Measurements from ENCODE around the gene TOP1.

TOP1 gene

DNA sequence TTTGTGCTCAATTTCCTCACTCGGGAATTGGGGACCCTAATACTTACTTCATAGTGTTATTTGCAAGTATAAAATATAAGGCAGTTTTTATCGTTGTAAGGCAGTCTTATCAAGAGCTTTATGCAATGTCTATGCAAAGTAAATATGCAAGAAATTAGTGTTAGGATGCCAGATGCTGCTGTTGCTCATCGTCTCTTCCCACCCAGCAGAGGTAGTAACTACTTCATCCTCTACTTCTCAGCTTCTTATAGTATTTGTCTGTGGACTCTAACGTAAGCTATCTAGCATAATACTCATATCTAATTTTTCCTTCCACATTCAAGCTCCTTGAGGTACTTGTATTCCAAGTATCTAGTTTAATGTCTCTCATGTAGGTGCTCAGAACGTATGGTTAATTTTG lies 120.3 kb downstream of the TOP1 start:
- DNase-seq, result no peak

GRCh38 chr20:41150664-41151063 lies 122.0 kb downstream of the TOP1 start:
- DNase-seq, result no peak

DNA sequence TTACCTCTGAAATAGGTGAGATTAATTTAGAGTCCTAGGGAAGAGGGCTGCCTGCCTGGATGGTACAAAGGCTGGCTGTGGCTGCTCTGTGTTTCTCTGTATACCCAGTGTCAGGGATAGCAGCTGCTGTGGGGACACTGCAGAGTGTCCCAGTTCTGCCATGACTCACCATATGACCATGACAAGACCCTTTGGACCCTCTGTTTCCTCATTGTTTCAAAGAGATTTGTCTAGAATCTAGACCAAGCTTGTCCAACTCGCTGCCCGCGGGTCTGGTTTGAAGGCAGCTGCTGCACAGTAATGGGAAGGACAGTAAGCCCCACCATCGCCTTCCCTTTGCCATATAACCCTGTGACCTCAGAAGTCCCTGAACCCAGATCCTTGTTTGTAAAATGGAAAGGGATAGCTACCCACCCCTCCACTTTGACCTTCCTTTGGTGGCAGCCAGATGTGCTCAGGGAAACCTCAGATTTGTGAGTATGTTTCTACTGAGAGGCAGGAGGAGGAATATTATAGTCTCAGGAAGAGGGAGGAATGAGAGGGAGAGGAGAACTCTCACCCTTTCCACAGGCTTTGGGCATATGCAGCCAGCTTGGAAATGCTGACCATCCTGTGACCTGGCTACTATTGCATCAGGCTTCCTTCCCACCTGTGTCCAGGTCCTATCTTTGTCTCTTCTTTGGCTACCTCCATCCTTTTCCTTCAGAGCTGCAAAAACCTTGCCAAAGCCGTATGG lies 122.7 kb downstream of the TOP1 start:
- DNase-seq, result no peak

DNA sequence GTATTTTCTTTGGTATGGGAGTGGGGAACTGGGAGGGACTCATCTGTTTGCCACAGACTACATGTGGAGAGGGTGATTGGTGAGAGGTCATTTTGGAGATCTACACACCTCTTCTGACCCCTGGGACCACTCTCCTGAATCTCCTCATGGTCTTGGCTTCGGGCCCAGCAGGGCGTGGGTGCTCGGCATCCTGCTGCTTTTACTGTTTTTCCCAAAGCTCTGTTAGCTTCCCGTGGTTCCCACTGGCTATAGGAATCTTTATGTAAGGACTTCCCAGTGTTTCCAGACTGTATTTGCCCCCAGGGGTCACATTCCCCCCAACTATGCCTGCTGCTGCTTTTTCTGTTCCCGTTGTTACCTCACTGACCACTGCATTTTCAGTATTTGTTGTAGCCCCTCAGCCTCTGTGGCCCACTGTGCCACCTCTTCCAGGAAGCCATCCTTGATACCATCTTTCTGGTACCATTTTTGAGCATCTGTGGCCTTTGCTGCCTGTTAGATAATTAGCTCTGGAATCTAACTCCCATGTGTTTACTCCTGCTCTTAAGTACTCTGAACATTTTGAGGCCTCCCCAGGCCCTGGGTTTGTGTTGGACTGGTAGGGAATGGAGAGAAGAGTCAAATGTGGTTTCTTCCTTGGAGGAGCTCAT lies 123.6 kb downstream of the TOP1 start:
- no peak for DNase-seq

GRCh38 chr20:41154436-41155176 lies 126.0 kb downstream of the TOP1 start:
- DNase-seq, result no peak

GRCh38 chr20:41155261-41155660 lies 126.6 kb downstream of the TOP1 start:
- DNase-seq, result no peak

GRCh38 chr20:41158082-41158625 lies 129.5 kb downstream of the TOP1 start:
- DNase-seq, result no peak

DNA sequence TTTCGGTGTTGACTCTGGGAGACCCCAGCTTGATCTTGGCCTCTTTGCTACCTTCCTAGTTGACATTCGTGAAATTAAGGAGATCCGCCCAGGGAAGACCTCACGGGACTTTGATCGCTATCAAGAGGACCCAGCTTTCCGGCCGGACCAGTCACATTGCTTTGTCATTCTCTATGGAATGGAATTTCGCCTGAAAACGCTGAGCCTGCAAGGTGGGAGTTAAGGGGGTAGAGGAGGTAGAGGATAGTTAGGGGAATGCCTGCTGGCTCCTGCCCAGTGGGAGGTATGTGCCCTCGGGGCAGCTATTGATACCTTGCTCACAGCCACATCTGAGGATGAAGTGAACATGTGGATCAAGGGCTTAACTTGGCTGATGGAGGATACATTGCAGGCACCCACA lies 130.9 kb downstream of the TOP1 start:
- DNase-seq, result no peak

GRCh38 chr20:41160686-41161085 lies 132.1 kb downstream of the TOP1 start:
- DNase-seq, result no peak

- DNase-seq, result no peak
Observed at GRCh38 chr20:41161886-41162285, 133.3 kb downstream of the TOP1 start.

GRCh38 chr20:41162396-41162795 lies 133.8 kb downstream of the TOP1 start:
- DNase-seq, result no peak

DNA sequence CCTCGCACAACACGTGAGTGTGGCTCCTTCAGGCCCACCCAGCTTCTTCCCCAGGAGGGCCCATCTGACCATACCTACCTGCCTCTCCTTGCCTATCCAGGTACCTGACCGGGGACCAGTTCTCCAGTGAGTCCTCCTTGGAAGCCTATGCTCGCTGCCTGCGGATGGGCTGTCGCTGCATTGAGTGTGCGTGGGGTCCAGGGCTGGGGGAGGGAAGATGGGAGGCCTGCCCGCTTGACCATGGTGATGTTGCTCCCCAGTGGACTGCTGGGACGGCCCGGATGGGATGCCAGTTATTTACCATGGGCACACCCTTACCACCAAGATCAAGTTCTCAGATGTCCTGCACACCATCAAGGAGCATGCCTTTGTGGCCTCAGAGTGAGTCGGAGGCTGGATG lies 135.2 kb downstream of the TOP1 start:
- no peak for DNase-seq

DNA sequence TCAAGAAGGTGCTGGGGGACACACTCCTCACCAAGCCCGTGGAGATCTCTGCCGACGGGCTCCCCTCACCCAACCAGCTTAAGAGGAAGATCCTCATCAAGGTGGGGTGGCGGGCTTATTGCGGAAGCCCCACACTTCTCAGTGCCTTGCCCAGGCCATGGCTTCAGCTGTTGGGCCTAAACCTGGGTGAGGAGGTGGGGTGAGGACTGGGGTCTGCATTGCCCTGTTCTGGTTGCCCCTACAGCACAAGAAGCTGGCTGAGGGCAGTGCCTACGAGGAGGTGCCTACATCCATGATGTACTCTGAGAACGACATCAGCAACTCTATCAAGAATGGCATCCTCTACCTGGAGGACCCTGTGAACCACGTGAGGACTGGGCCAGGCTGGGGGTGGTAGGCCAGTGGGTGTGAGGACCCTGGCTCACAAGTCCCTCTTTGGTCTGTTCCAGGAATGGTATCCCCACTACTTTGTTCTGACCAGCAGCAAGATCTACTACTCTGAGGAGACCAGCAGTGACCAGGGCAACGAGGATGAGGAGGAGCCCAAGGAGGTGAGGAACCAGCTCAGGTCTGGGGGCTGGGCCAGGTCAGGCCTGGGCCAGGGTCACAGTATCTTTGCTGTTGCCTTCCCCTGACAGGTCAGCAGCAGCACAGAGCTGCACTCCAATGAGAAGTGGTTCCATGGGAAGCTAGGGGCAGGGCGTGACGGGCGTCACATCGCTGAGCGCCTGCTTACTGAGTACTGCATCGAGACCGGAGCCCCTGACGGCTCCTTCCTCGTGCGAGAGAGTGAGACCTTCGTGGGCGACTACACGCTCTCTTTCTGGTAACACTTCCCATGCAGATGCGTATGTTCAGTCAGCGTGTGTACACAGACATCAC lies 136.6 kb downstream of the TOP1 start:
- DNase-seq, result no peak

DNA sequence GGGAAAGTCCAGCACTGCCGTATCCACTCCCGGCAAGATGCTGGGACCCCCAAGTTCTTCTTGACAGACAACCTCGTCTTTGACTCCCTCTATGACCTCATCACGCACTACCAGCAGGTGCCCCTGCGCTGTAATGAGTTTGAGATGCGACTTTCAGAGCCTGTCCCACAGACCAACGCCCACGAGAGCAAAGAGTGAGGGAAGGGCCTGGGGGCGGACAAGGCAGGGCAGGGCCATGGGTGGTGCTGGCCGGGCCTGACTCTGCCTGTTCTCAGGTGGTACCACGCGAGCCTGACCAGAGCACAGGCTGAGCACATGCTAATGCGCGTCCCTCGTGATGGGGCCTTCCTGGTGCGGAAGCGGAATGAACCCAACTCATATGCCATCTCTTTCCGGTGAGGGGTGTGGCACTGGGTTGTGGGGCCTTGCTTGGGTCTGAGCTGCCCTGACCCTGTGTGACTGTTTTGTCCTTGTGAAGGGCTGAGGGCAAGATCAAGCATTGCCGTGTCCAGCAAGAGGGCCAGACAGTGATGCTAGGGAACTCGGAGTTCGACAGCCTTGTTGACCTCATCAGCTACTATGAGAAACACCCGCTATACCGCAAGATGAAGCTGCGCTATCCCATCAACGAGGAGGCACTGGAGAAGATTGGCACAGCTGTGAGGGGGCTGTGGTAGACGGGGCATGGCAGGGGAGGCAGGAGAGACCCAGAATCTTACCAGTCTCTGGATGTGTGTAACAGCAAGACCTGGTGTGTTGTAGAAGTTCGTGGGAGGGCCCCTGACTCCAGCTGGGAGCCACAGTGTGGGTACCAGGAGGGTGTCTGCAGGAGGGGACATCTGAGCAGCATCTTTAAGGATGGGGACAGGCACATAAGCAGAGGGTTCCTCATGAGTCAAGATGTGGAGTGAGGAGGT lies 137.8 kb downstream of the TOP1 start:
- no peak for DNase-seq

- no peak for DNase-seq
Observed at GRCh38 chr20:41167118-41167470, 138.5 kb downstream of the TOP1 start.

- no peak for DNase-seq
Observed at GRCh38 chr20:41167481-41168253, 139.0 kb downstream of the TOP1 start.

DNA sequence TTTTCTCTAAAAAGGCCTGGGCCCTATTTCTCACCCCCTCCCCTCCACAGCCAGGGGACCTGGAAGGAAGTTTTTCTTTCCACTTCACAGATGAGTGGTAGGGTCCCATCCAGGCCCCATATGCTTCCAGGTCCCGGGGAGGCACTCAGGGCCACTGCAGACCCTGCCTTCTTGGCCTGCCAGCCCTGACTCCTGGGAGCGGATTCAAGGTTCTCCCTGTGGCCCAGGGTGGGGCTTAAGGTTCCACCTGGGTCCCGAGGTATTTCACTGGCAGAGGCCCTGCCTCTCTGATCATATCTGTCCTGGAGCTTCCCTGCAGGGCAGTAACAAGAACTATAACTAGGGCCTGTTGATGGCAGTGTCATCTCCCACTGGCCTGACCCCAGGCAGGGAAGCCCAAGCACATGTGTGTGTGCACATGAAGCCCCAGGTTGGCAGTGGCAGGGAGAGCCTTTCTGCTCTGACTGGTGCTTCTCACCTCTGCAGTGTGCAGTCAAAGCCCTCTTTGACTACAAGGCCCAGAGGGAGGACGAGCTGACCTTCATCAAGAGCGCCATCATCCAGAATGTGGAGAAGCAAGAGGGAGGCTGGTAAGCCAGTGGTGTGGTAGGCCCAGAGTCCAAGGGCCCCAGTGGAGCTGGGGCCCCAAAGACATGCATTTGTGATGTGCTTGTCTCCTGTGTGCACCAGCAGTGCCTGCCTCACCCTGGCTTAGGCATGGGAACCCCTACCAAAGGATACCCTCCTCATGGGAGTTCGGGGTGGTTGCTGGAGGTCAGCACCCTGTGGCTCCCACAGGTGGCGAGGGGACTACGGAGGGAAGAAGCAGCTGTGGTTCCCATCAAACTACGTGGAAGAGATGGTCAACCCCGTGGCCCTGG lies 139.9 kb downstream of the TOP1 start:
- DNase-seq, result no peak

- DNase-seq, result peak in 1 of 2 experiments; percentile 1
Observed at GRCh38 chr20:41169162-41169690, 140.6 kb downstream of the TOP1 start.

DNA sequence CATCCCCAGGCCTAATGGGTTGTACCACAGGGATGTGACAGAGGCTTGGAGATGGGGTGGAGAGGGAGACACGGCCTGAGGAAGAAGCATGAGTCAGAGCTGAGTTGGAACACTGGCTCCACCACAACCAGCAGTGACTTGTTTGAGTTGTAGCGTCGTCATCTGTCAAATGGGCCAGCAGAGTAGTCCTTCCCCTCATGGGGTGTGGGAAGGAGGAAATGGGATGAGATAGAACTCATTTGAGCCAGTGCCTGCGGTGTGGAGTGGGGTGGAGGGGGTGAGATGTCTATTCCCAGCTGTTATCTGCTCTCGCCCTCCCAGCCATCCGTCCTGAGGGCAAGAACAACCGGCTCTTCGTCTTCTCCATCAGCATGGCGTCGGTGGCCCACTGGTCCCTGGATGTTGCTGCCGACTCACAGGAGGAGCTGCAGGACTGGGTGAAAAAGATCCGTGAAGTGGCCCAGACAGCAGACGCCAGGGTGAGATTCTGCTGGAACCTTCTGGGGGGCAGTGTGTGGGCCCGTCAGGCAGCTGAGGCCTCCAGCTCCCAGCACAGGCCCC lies 141.2 kb downstream of the TOP1 start:
- peak in 1 of 2 experiments; percentile 1 for DNase-seq
